ENCODE data around the gene MFAP3. TPM values are rescaled to one million over a fixed set of nuclear protein-coding genes. Genes with fewer than 3 reads are reported as not detected.

Gene MFAP3
- total and polyA plus RNA-seq, 3 experiments from 2014 or later = 5.8 to 20.5 (median 17.5) TPM

- no peak overlapping the region for H3K27ac Mint-ChIP-seq
- H3K4me1 Mint-ChIP-seq = no peaks in the 10 kb centered on the region
- H3K4me3 Mint-ChIP-seq = no peak overlapping the region
- Histone ChIP-seq H3K27me3 (ENCODE audit: insufficient read depth, low read length, poor library complexity, severe bottlenecking) (no peaks in the 10 kb centered on the region), H3K36me3 (ENCODE audit: insufficient read depth, low read length) (no peaks in the 10 kb centered on the region), H3K4me3 (ENCODE audit: low read length) (no peak overlapping the region), H3K27ac (ENCODE audit: low read depth, low read length) (no peak overlapping the region), H3K9me3 (ENCODE audit: low read length) (no peaks in the 10 kb centered on the region), H3K4me1 (ENCODE audit: insufficient read depth, low read length) (no peaks in the 10 kb centered on the region)
- H3K36me3 Mint-ChIP-seq = peaks cover 0 to 4% (median 2%) of the 10 kb centered on the region in 3 donors
- H3K9me3 Mint-ChIP-seq = no peaks in the 10 kb centered on the region
- DNase-seq = no peak
- peaks cover 3 to 7% of the 10 kb centered on the region in 2 donors for H3K27me3 Mint-ChIP-seq
- CTCF ChIA-PET = interaction anchor here (1.3 kb wide), 1 partner anchor 12 kb away, joined by 5 read pairs; no protein-coding TSS in a partner anchor
- POLR2A ChIA-PET = no interaction called here
Observed at GRCh38 chr5:154084062-154084639, 45.4 kb downstream of the MFAP3 start.

- H3K9me3 ChIP-seq (ENCODE audit: low read length) = no peaks in the 10 kb centered on the region
- no peaks in the 10 kb centered on the region for H3K4me1 Mint-ChIP-seq
- no peak overlapping the region for H3K27ac ChIP-seq (ENCODE audit: low read depth, low read length)
- no peaks in the 10 kb centered on the region for H3K36me3 ChIP-seq (ENCODE audit: insufficient read depth, low read length)
- H3K27ac Mint-ChIP-seq = no peak overlapping the region
- no peaks in the 10 kb centered on the region for H3K27me3 ChIP-seq (ENCODE audit: insufficient read depth, low read length, poor library complexity, severe bottlenecking)
- H3K4me3 ChIP-seq (ENCODE audit: low read length) = no peak overlapping the region
- H3K36me3 Mint-ChIP-seq = peaks cover 0 to 4% (median 3%) of the 10 kb centered on the region in 3 donors
- H3K4me3 Mint-ChIP-seq = no peak overlapping the region
- H3K4me1 ChIP-seq (ENCODE audit: insufficient read depth, low read length) = no peaks in the 10 kb centered on the region
- H3K9me3 Mint-ChIP-seq = no peaks in the 10 kb centered on the region
- ChIA-PET CTCF (interaction anchor here (1.4 to 1.8 kb wide), 2 partner anchors 10 to 14 kb away, joined by 3 to 6 read pairs; no protein-coding TSS in a partner anchor), POLR2A (no interaction called here)
- H3K27me3 Mint-ChIP-seq = peaks cover 8 to 13% of the 10 kb centered on the region in 2 donors
- no peak for DNase-seq
Observed at GRCh38 chr5:154086146-154086545, 47.4 kb downstream of the MFAP3 start.

- Histone ChIP-seq H3K36me3 (ENCODE audit: insufficient read depth, low read length) (no peaks in the 10 kb centered on the region), H3K4me1 (ENCODE audit: insufficient read depth, low read length) (no peaks in the 10 kb centered on the region), H3K4me3 (ENCODE audit: low read length) (no peak overlapping the region), H3K9me3 (ENCODE audit: low read length) (no peaks in the 10 kb centered on the region), H3K27me3 (ENCODE audit: insufficient read depth, low read length, poor library complexity, severe bottlenecking) (no peaks in the 10 kb centered on the region), H3K27ac (ENCODE audit: low read depth, low read length) (no peak overlapping the region)
- no peak for DNase-seq
- Mint-ChIP-seq H3K4me1 (no peaks in the 10 kb centered on the region), H3K36me3 (peaks cover 0 to 6% (median 3%) of the 10 kb centered on the region in 3 donors), H3K4me3 (no peak overlapping the region), H3K27ac (no peak overlapping the region), H3K9me3 (no peaks in the 10 kb centered on the region), H3K27me3 (peaks cover 8 to 16% of the 10 kb centered on the region in 2 donors)
- CTCF ChIA-PET = interaction anchor here (1.0 to 1.8 kb wide), 2 partner anchors 14 to 93 kb away, joined by 3 to 6 read pairs; no protein-coding TSS in a partner anchor
- POLR2A ChIA-PET = no interaction called here
Observed at GRCh38 chr5:154086641-154087040, 47.9 kb downstream of the MFAP3 start.

- Histone ChIP-seq H3K4me3 (ENCODE audit: low read length) (no peak overlapping the region), H3K4me1 (ENCODE audit: insufficient read depth, low read length) (no peaks in the 10 kb centered on the region), H3K36me3 (ENCODE audit: insufficient read depth, low read length) (no peaks in the 10 kb centered on the region), H3K27me3 (ENCODE audit: insufficient read depth, low read length, poor library complexity, severe bottlenecking) (no peaks in the 10 kb centered on the region), H3K27ac (ENCODE audit: low read depth, low read length) (no peak overlapping the region), H3K9me3 (ENCODE audit: low read length) (no peaks in the 10 kb centered on the region)
- Mint-ChIP-seq H3K36me3 (peaks cover 0 to 9% (median 3%) of the 10 kb centered on the region in 3 donors), H3K27me3 (peaks cover 8 to 20% of the 10 kb centered on the region in 2 donors), H3K9me3 (no peaks in the 10 kb centered on the region), H3K4me3 (no peak overlapping the region), H3K27ac (no peak overlapping the region), H3K4me1 (no peaks in the 10 kb centered on the region)
- ChIA-PET POLR2A (no interaction called here), CTCF (interaction anchor here (1.0 to 1.8 kb wide), 2 partner anchors 15 to 93 kb away, joined by 3 to 6 read pairs; no protein-coding TSS in a partner anchor)
- no peak for DNase-seq
Observed at GRCh38 chr5:154087260-154087659, 48.5 kb downstream of the MFAP3 start.

- Mint-ChIP-seq H3K27ac (no peak overlapping the region), H3K4me3 (no peak overlapping the region), H3K27me3 (peaks cover 8 to 29% of the 10 kb centered on the region in 2 donors), H3K9me3 (no peaks in the 10 kb centered on the region), H3K36me3 (peaks cover 0 to 9% (median 3%) of the 10 kb centered on the region in 3 donors), H3K4me1 (no peaks in the 10 kb centered on the region)
- no peak overlapping the region for H3K4me3 ChIP-seq (ENCODE audit: low read length)
- DNase-seq = no peak
- ChIA-PET CTCF (no interaction called here), POLR2A (no interaction called here)
- H3K27me3 ChIP-seq (ENCODE audit: insufficient read depth, low read length, poor library complexity, severe bottlenecking) = peaks cover 3% of the 10 kb centered on the region
- no peaks in the 10 kb centered on the region for H3K36me3 ChIP-seq (ENCODE audit: insufficient read depth, low read length)
- no peak overlapping the region for H3K27ac ChIP-seq (ENCODE audit: low read depth, low read length)
- H3K9me3 ChIP-seq (ENCODE audit: low read length) = no peaks in the 10 kb centered on the region
- no peaks in the 10 kb centered on the region for H3K4me1 ChIP-seq (ENCODE audit: insufficient read depth, low read length)
Observed at GRCh38 chr5:154088801-154089200, 50.0 kb downstream of the MFAP3 start.

- ChIA-PET POLR2A (no interaction called here), CTCF (interaction anchor here (0.8 kb wide), 1 partner anchor 314 kb away, joined by 3 read pairs; no protein-coding TSS in a partner anchor)
- no peaks in the 10 kb centered on the region for H3K4me1 Mint-ChIP-seq
- H3K36me3 Mint-ChIP-seq = peaks cover 0 to 9% (median 3%) of the 10 kb centered on the region in 3 donors
- H3K27me3 Mint-ChIP-seq = peaks cover 11 to 33% of the 10 kb centered on the region in 2 donors
- Histone ChIP-seq H3K27me3 (ENCODE audit: insufficient read depth, low read length, poor library complexity, severe bottlenecking) (peaks cover 3% of the 10 kb centered on the region), H3K36me3 (ENCODE audit: insufficient read depth, low read length) (no peaks in the 10 kb centered on the region), H3K4me1 (ENCODE audit: insufficient read depth, low read length) (no peaks in the 10 kb centered on the region), H3K9me3 (ENCODE audit: low read length) (no peaks in the 10 kb centered on the region), H3K27ac (ENCODE audit: low read depth, low read length) (no peak overlapping the region), H3K4me3 (ENCODE audit: low read length) (no peak overlapping the region)
- no peak overlapping the region for H3K27ac Mint-ChIP-seq
- H3K4me3 Mint-ChIP-seq = no peak overlapping the region
- no peak for DNase-seq
- no peaks in the 10 kb centered on the region for H3K9me3 Mint-ChIP-seq
Observed at GRCh38 chr5:154090656-154091055, 51.9 kb downstream of the MFAP3 start.

- H3K4me3 Mint-ChIP-seq = no peak overlapping the region
- Histone ChIP-seq H3K4me3 (ENCODE audit: low read length) (no peak overlapping the region), H3K27ac (ENCODE audit: low read depth, low read length) (no peak overlapping the region), H3K27me3 (ENCODE audit: insufficient read depth, low read length, poor library complexity, severe bottlenecking) (peaks cover 3% of the 10 kb centered on the region), H3K9me3 (ENCODE audit: low read length) (no peaks in the 10 kb centered on the region), H3K4me1 (ENCODE audit: insufficient read depth, low read length) (no peaks in the 10 kb centered on the region), H3K36me3 (ENCODE audit: insufficient read depth, low read length) (no peaks in the 10 kb centered on the region)
- DNase-seq = no peak
- H3K36me3 Mint-ChIP-seq = peaks cover 0 to 9% (median 2%) of the 10 kb centered on the region in 3 donors
- no peaks in the 10 kb centered on the region for H3K9me3 Mint-ChIP-seq
- peaks cover 16 to 33% of the 10 kb centered on the region in 2 donors for H3K27me3 Mint-ChIP-seq
- POLR2A ChIA-PET = no interaction called here
- H3K4me1 Mint-ChIP-seq = no peaks in the 10 kb centered on the region
- no peak overlapping the region for H3K27ac Mint-ChIP-seq
- CTCF ChIA-PET = interaction anchor here (1.9 kb wide), 1 partner anchor 20 kb away, joined by 7 read pairs; no protein-coding TSS in a partner anchor
Observed at GRCh38 chr5:154092356-154093141, 53.8 kb downstream of the MFAP3 start.

GRCh38 chr5:154093142-154093532 lies 54.4 kb downstream of the MFAP3 start:
- DNase-seq = no peak
- Mint-ChIP-seq H3K4me1 (no peaks in the 10 kb centered on the region), H3K27ac (no peak overlapping the region), H3K27me3 (peaks cover 22 to 33% of the 10 kb centered on the region in 2 donors), H3K9me3 (no peaks in the 10 kb centered on the region), H3K36me3 (peaks cover 0 to 15% (median 2%) of the 10 kb centered on the region in 3 donors), H3K4me3 (no peak overlapping the region)
- H3K4me3 ChIP-seq (ENCODE audit: low read length) = no peak overlapping the region
- no peak overlapping the region for H3K27ac ChIP-seq (ENCODE audit: low read depth, low read length)
- no peaks in the 10 kb centered on the region for H3K36me3 ChIP-seq (ENCODE audit: insufficient read depth, low read length)
- H3K27me3 ChIP-seq (ENCODE audit: insufficient read depth, low read length, poor library complexity, severe bottlenecking) = peaks cover 3% of the 10 kb centered on the region
- H3K9me3 ChIP-seq (ENCODE audit: low read length) = no peaks in the 10 kb centered on the region
- no peaks in the 10 kb centered on the region for H3K4me1 ChIP-seq (ENCODE audit: insufficient read depth, low read length)
- POLR2A ChIA-PET = no interaction called here
- CTCF ChIA-PET = interaction anchor here (1.9 kb wide), 1 partner anchor 21 kb away, joined by 7 read pairs; no protein-coding TSS in a partner anchor

Measured in CD8-positive, alpha-beta memory T cell (primary cell).